Uterus (tissue), 2 donors: ENCODE measurements around the gene PP2D1.

Experiments used
- CTCF ChIP-seq, 4 experiments: fragments of 200-600 bp in 2 of 4; fragments of 450-650 bp in 2 of 4; sonication (generic) in 2 of 4; IDR thresholded peaks; one replicate each; pipeline ENCODE4 v1.5.1; 2016 to 2019; ENCODE audit warnings: antibody characterized with exemption in 4 of 4, mild to moderate bottlenecking in 2 of 4, moderate library complexity in 1 of 4
- POLR2A ChIP-seq, 2 donors: fragments of 450-650 bp; IDR thresholded peaks; one replicate each; pipeline ENCODE4 v1.6.1; 2016; ENCODE audit warnings: antibody characterized with exemption in 2 of 2, mild to moderate bottlenecking in 1 of 2, moderate library complexity in 1 of 2

- no peak for TF ChIP-seq CTCF (IDR thresholded peaks at IDR 0.05)
- TF ChIP-seq POLR2A (IDR thresholded peaks at IDR 0.05): no peak
Measured at GRCh38 chr3:20042331-20042730, 30.3 kb upstream of the PP2D1 start.
